HTERT RPE-1 (cell line): ENCODE measurements around the gene NHSL1.
"Not testable (repeated sequence)": the region's sequence is repeated elsewhere in the genome, so short reads cannot be mapped to it uniquely, and the experiment has no call there.

Source experiments
- in situ Hi-C: fragments of 300-500 bp; cut with MboI; formaldehyde crosslinking; loops from 4 replicates; pipeline ENCODE4 v1.14.3; 2020; ENCODE audit warnings: low sequenced_read_pairs

NHSL1 gene

DNA sequence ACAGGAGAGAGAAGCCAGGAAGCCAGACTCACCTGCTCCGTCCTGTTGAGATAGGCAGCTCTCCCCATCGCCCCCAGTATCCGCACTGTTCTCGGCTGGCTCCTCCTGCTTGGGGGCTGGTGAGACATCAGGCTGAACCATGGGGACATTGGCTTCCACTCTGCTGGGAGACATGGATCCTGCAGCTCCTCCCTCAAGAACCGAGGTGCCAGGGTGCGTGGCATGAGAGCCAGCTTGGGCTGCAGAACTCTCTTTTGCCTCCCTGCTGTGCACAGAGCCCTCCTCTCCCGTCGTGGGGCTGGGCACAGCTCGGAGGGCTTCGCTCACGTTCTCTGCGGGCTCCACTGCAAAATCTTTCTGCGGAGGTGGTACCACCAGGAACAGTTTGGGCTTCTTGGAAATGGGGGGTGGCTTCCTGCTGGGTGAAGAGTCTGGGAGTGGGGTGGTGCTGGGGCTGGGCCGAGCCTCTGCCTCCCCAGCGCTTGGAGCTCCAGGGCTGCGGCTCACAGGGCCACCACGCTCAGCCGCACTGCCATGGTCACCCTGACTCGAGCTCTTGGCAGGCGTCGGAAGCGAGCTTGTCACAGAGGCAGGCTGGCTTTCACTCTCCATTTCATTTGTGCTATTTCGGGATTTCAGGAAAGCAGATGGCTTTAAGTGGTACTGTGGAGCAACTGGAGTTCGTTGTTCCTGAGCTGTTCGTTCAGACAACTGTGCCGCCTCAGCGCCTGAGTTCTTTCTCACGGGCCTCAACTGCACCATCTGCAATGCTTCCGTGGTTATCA, 68.7 kb downstream of the NHSL1 start:
- in situ Hi-C loops: no loop called here

DNA sequence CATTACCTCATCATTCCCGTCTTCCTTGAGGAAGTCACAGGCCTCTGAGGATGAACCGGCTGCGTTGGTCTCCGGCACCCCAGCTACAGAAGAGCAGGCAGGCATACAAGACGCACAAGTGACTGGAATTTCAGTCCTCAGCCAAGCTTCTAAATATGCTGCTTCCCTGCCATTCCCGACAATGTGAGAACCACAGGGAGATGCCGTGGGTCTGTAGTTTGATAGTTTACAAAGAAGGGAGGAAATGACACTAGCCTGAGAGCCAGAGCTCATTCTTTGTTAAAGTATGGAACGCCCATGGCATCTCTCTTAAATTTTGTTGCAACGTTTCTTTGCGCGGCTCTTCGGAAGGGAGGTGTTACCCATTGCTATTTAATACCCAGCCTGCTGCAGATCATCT, 69.5 kb downstream of the NHSL1 start:
- in situ Hi-C loops: no loop called here

DNA sequence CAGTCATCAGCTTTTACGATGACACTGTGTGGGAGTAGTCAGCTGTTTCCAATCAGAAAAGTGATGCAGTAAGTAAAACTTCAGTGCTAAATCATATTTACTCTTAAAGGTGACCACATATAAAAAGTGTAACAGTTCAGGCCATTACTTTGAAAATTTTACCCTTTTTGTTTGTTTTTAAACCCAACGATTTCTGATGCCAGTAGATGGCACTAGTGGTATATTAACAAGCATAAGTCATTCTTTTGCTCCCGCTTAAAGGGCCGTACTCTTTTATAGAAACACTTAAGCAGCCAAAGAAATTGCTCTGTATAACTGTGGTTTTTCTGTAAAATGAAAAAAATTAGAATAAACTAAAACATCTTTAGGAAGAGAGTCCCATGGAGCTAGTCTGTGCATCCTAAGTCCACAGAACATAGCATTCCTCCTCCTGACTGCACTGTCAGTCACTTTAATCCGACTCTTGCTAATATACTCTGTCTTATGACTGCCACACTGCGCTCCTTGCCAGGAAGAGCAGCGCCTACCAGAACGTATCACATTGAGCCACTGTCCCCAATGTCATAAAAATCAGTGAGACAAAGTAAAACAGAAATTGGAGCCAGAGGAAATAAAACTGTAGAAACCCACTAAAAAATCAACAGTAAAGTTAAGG, 70.2 kb downstream of the NHSL1 start:
- in situ Hi-C loops: no loop called here

DNA sequence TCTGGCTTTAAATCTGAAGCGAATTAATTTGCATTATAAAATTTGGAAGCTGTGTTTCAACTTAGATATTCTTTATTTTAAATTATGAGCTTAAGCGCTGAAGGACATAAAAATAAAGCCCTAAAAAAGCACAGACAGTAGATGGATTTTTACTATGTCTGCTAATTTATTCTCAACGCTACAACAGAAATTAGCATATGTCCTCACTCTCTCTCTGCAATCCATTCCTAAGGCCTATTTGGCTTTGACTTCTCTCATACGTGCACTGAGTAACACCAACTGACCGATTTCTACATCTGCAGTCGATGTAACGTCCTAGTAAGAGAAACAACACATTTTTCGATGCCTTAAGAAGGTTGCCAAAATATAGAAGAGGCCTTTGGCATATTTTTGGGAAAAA, 71.6 kb downstream of the NHSL1 start:
- in situ Hi-C loops: no loop called here

DNA sequence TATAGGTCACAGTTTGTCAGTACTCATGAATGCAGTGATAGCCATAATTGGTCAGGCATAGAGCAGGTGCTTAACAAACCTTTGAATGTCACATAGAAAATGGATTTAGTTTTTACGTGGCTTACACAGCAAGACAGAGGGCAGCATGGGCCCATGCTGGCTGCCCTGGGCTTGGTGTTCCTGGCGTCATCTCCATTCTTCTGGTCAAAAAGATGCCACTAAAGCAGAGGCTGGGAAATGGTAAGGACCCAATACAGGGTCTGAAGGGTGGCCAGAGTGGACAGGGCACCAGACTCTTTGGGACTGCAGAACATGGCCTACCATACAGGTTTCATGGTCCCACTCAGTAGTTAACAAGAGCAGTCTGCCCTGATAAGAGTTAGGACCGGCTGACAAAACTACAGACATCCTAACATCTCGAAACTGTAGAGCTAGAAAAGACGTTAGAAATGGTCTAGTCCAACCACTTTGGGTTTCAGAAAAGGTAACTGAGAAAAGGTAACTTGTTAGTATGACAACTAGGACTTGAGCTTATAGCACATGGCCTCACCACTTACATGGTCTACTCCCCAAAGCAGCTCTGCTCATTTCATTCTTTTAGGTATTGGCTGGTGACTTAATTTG, 72.7 kb downstream of the NHSL1 start:
- in situ Hi-C loops: no loop called here

DNA sequence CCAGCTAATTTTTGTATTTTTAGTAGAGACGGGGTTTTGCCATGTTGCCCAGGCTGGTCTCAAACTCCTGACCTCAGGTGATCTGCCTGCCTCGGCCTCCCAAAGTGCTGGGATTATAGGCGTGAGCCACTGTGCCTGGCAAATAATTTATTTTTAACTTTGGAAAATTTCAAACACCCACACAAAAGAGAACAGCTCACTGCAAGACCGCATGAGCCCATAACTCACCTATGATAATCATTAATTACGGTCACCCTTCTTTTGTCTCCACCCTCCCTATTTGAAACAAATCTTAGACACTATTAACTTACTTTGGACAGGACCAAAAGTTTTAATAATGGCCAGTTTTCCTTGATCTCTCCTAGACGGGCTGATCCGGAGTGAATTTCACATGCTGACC, 74.0 kb downstream of the NHSL1 start:
- in situ Hi-C loops: not testable (repeated sequence)

DNA sequence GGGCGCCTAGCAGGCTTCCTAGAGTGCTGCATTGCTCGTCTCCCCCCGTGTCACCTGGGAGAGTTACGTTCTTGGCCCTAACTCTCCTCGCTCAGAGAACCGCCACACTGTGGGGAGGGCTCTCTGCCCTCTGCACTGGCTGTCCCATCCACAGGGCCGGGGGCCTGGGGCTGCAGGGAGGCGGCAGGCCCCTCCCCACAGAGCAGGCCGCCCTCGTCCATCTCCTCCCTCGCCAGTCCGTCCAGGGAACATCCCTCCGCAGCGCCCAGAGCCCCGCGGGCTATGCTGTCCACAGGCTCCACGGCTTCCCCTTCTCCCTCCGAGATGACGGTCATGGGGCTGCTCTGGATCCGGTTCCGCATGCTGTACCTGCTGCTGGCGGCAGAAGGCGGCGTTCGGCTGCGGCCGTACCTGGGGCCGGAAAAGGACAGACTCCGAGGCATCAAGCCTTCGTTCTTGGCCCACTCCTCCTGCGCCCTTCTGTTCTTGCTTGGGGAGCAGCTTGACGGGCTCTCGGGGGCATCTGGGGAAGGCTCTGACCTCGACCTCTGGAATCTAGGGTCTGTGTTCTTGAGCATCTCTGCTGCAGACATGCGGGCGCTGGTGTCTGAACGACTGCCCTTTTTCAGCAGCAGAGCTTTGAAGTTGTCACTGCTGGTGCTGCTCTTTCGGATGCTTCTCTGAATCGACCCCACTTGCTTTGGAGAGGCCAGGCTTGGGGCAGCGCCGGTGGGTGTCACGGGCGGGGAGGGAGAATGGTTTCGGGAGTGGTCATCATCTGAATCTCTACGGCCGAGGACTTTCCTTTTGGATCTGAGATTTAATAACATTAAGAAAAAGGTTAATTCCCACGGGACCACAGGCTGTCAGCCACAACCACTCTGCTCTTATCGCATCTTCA, 75.0 kb downstream of the NHSL1 start:
- in situ Hi-C loops: no loop called here

DNA sequence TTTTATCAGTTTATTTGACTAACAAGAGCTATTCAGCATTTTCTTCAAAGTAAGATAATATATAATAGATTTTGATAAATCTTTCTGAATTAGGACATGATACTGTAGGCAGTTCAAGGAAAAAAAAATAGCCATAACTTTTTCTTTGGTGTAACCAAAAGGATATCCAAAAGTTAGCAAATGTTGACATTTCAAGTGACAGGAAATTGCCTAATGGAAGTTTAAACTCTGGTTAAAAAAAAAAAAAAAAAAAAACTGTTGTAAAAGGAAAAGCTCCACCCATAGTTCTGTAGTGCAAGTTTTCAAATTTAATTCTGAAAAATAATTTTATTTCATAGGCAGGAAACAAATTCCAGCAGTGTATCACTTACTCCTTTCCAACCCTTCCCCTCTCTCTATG, 76.4 kb downstream of the NHSL1 start:
- in situ Hi-C loops: no loop called here

DNA sequence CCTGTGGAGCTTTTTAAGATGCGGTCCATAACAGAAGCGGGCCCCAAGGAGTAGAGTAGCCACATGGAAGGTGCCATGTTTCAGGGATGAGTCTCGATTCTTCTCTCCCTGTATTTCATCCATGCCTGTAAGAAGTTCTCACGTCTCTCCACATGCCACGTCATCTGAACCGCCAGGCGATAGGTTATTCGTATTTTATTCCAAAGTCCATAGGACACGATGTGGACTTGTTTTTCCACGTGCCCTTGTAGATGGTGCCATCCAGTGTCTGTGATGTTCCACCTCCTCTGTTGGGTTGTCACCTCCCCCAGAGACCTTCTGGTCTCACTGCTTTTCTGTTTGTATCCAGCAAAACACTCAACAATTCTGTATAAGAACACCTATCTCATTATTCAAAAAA, 77.7 kb downstream of the NHSL1 start:
- in situ Hi-C loops: no loop called here

DNA sequence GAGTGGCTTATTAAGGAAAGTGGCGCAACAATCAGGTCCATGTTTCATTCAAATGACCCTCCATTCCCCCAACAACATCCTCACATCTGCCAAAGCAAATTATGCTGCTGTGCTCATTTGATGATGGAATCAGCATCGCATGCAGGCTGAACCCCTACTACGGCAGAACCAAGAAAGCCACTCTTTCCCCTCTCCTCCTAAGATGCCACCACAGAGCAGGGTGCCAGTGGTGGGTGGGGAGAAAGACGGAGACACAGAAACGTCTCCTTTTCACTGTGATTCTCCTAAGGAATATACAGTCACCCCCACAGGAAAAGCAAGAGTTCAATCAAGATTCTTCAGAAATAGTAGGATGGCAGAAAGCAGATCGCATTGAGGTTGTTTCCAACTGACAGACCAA, 78.2 kb downstream of the NHSL1 start:
- in situ Hi-C loops: no loop called here

DNA sequence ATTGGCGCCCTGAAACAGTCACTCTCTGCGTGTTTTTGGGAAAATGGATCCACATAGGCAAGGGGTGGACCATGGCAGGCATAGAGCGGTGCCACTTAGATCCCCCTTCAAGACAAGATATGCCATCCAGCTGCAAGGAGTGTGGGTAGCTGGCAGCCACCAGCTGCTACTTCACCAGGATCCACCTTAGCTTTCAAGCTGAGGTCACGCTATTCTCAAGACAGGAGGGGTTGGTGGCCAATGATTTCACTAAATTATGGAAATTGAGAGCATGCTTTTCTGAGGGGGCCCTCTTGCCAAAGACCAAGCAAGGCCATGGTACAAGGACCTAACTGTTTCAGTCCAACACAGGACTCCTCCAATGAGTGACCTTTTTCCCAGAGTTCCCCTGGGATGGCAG, 78.9 kb downstream of the NHSL1 start:
- in situ Hi-C loops: no loop called here

DNA sequence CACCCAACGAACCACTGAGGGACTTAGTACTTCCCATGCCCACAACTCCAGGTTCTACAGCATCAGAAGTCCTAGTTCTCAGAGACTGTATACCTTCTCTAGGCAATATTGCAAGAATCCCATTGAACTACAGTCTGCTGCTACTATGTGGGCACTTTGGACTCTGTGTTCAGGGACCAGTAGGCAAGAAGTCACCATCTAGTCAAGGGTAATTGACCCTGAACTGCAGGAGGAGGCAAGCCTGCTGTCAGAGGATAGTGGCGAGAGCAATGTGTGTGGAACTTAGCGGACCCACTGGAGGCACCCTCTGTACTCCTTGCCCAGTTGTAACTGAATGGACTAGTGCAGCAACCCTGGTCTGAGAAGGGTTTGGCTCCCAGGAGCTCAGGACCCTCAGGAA, 79.5 kb downstream of the NHSL1 start:
- in situ Hi-C loops: no loop called here

DNA sequence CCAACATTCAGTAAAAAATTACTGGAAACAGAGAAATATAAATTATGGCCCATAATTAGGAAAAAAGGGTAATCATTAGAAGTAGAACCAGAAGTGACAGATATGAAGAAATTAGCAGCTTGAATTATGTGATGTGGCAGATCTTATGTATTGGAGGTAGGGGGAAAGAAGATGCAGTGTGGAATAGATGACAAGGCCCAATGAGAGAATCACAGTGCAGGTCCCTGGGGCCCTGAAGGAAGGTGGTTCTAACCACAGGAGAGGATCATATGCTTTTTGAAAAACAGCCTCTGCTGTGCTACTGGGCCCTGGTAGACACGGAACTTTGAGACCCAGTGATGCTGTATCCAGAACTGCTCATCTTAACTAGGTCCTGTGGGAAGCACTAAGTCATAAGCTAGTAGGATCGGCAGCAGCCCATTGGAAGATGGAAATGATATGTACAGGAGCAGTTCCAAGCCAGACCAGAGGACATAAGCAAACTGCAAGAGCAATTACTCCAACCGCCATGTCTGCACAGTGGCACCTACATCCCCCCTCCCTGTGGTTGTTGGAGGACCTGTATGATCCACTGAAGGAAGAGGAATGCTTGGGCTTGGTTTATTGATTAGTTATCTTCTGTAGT, 81.1 kb downstream of the NHSL1 start:
- in situ Hi-C loops: no loop called here

DNA sequence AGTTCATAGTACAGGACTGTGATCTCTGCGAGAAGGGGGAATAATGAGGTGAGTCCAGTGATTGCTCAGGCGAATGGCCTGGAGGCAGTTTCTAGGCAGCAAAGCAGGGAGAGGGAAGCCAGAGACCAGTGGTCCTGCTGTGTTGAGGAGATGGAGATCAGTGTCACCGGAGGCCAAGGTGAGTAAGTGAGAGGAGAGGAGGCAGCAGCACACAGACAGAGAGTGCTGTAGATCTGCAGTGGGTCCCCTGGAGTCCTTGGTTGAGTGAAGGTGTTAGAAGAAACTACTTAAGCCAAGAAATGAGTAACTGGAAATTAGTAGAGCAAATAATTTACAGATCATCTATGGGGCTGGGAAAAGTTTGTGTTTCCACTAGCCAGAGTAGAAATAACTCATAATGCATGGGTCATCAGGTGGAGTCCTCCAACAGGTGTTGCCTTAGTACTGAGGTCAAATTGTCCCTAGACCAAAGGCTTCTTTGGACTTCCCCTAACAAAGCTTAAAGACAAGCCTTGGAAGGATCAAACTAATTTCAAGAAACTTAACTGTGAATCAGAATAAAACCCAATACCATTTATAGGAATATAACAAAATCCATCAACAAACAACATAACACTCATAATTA, 81.7 kb downstream of the NHSL1 start:
- in situ Hi-C loops: no loop called here

DNA sequence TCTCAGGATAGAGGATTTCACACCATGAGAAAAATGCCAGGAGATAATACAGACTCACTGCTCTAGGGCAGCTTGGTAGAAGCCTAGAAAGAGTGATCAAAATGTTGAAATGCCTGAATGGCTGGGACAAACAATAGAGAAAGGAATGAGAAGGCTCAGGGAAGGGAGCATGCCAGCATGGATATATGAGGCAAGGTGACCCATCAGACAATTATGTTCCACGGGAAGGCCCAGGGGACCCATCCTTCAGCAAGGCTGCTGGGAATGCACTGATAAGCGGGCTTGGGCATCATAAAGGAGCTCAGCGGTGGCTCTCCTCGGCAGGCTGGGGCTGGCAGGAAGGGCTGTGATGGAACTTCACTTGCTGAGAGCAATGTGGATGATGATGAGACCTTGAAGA, 83.1 kb downstream of the NHSL1 start:
- in situ Hi-C loops: no loop called here

DNA sequence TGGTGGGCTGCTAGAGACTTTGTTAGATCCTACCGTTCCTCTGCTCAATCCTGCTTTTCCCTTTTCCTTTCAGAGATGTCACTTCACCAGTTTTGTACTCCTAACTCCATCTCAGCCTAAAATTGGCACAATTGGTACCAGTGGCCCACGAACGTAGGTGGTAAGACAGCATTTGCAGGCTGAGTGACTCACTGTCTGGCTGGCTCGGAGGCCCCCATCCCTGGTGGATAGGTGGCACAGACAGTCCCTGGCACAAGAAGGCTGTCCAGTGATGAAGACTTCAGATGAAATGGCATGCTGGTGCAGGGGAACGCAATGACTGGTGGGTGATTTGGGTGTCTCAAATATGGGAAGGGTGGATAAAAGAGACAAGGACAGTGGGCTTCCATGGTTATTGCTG, 84.2 kb downstream of the NHSL1 start:
- in situ Hi-C loops: no loop called here

DNA sequence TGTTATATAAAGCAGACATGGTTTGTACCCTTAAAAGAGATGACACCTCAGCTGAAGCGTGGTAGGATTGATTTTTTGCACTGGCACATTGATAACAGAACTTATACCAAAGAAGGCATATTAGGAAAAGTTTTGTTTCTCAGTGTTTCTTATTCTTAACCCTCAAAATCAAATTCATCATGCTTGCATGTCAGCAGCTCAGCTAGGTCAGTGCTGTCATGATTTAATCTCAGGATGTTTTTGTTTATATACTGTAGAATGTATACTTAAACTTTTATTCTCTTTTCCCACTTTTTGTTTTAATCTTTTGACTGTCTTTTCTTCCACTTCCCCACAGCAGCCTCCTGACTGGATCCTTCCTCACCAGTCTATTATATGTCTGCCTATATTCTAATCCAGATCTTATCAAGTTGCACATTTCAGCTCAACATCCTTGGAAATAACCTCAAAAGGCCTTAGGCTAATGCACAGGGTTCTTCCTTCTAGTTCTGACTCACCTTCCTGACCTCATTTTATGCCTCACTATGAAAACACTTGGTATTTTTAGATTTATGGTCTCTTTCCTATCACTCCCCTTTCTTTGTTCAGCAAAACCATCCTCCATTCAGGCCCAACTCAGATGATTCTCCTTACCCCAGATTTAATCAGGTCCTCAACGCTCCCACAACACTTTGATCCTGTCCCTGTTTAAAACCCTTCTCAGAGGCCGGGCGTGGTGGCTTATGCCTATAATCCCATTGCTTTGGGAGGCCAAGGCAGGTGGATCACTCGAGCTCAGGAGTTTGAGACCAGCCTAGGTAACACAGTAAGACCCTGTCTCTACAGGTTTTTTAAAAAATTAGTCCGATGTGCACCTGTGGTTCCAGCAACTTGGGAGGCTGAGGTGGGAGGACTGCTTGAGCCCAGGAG, 88.1 kb downstream of the NHSL1 start:
- in situ Hi-C loops: no loop called here

DNA sequence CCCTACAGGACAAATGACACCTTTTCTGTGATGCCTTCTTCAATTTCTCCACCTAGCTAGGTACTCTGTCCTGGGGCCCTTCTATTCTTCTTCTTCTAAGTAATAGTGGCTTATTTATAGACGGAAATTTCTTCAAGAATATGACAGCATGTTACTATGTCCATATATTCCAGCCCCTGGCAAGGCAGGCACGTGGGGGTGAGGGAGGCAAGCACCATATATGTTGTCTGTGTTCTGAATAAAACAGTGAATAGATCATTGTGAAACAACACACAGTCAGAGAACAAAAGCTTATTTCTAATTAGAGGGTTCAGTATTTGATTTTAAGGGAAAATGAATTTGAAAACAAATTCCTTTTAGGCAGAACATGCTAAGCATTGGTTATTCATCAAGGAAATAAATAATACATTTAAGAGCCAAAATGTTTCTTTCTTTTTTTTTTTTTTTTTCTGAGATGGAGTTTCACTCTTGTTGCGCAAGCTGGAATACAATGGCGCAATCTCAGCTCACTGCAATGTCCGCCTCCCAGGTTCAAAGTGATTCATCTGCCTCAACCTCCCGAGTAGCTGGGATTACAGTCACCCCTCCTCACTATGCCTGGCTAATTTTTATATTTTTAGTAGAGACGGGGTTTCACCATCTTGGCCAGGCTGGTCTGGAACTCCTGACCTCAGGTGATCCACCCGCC, 89.1 kb downstream of the NHSL1 start:
- in situ Hi-C loops: no loop called here

DNA sequence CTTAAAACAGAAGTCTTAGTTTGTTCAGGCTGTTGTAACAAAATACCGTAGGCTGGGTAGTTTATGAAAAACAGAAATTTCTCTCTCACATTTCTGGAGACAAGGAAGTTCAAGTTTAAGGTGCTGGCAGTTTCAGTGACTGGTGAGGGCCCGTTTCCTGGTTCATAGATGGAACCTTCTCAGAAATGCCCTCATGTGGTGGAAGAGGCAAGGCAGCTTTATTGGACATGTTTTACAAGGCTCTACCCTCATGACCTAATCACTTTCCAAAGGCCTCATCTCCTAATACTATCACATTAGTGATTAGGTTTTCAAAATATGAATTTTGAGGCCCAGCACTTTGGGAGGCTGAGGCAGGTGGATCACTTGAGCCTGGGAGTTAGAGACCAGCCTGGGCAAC, 92.9 kb downstream of the NHSL1 start:
- in situ Hi-C loops: no loop called here
